Measurements from ENCODE around the gene HNF1B.

HNF1B gene

GRCh38 chr17:37744961-37745800, at the start of gene HNF1B:
HNF1B (minus strand) TSS chr17:37745059; CDS start chr17:37744884, 175 bp downstream.
- no peak within 1 kb of the TSS for H3K27ac ChIP-seq
- TF ChIP-seq CTCF (conservative IDR thresholded peaks at IDR 0.05), result no peak
- TF ChIP-seq ZFX (IDR thresholded peaks at IDR 0.05), result no peak

GRCh38 chr17:37792787-37793186, 47.9 kb upstream of the HNF1B start:
- no peak for TF ChIP-seq ZFX (IDR thresholded peaks at IDR 0.05)

GRCh38 chr17:37791447-37792399, 46.9 kb upstream of the HNF1B start:
- no peak overlapping the region for H3K27ac ChIP-seq
- TF ChIP-seq ZFX (IDR thresholded peaks at IDR 0.05) (no peak), CTCF (conservative IDR thresholded peaks at IDR 0.05) (peak; percentile 86)

More at GRCh38 chr17:37792787-37793186, 47.9 kb upstream of the HNF1B start:
- H3K27ac ChIP-seq, result no peak overlapping the region

GRCh38 chr17:37789771-37790541, 45.1 kb upstream of the HNF1B start:
- TF ChIP-seq ZFX (IDR thresholded peaks at IDR 0.05), result no peak
- TF ChIP-seq CTCF (conservative IDR thresholded peaks at IDR 0.05), result no peak
- H3K27ac ChIP-seq, result no peak overlapping the region

GRCh38 chr17:37789021-37789565, 44.2 kb upstream of the HNF1B start:
- no peak overlapping the region for H3K27ac ChIP-seq
- TF ChIP-seq CTCF (conservative IDR thresholded peaks at IDR 0.05) (no peak), ZFX (IDR thresholded peaks at IDR 0.05) (no peak)

GRCh38 chr17:37788526-37788925, 43.7 kb upstream of the HNF1B start:
- no peak for TF ChIP-seq CTCF (conservative IDR thresholded peaks at IDR 0.05)
- no peak for TF ChIP-seq ZFX (IDR thresholded peaks at IDR 0.05)
- no peak overlapping the region for H3K27ac ChIP-seq

Data from C4-2B (cell line).